H1 (cell line): ENCODE measurements around the gene PA2G4. TPM values are rescaled to one million over a fixed set of nuclear protein-coding genes. Genes with fewer than 3 reads are reported as not detected.

Source experiments
- CTCF ChIA-PET: fragments of 300-600 bp; sonication (Branson Sonifier 250); formaldehyde crosslinking; loops from one replicate; lab custom pipeline; 2021; ENCODE audit not compliant: partially characterized antibody; lab: Charles Lee
- POLR2A ChIA-PET: fragments of 300-600 bp; sonication (Branson Sonifier 250); formaldehyde crosslinking; loops from one replicate; lab custom pipeline; 2021; ENCODE audit warnings: inconsistent platforms; ENCODE audit not compliant: partially characterized antibody; lab: Charles Lee
- DNase-seq, 2 experiments: peaks; one replicate each; pipeline versions ENCODE4 v3.0.0 to v3.0.0-alpha.2; 2010 to 2022; ENCODE audit warnings: low spot score in 2 of 2, low read depth in 1 of 2, mixed read lengths in 1 of 2
- FAIRE-seq: peaks from 2 replicates; lab custom pipeline; 2011; peaks lifted over from hg19 to GRCh38; lab: Jason Lieb, UNC
- H2AFZ ChIP-seq: 2 replicates; pipeline ENCODE4 v1.8.1; 2012; ENCODE audit warnings: low read length, inconsistent platforms
- H2AK5ac ChIP-seq: 2 replicates; pipeline ENCODE4 v1.6.1; 2013; ENCODE audit warnings: low read depth, low read length
- H2BK120ac ChIP-seq: replicated peaks from 2 replicates; pipeline ENCODE3; 2013; ENCODE audit warnings: low read depth, low read length, inconsistent platforms
- H2BK12ac ChIP-seq: 2 replicates; pipeline ENCODE4 v1.6.1; 2013; ENCODE audit warnings: low read depth, low read length
- H2BK15ac ChIP-seq: 2 replicates; pipeline ENCODE4 v1.6.1; 2013; ENCODE audit warnings: low read length
- H2BK20ac ChIP-seq: 2 replicates; pipeline ENCODE4 v1.6.1; 2013; ENCODE audit warnings: low read length
- H2BK5ac ChIP-seq: 2 replicates; pipeline ENCODE4 v1.6.1; 2013; ENCODE audit warnings: low read depth, low read length
- H3K14ac ChIP-seq: 2 replicates; pipeline ENCODE4 v1.6.1; 2013; ENCODE audit warnings: inconsistent platforms; ENCODE audit not compliant: insufficient read length
- H3K18ac ChIP-seq: 2 replicates; pipeline ENCODE4 v1.6.1; 2013; ENCODE audit warnings: low read length; ENCODE audit errors: extremely low read depth
- H3K23ac ChIP-seq: 2 replicates; pipeline ENCODE4 v1.6.1; 2013; ENCODE audit warnings: inconsistent platforms; ENCODE audit not compliant: insufficient read length
- H3K23me2 ChIP-seq: 2 replicates; pipeline ENCODE4 v1.6.1; 2013; ENCODE audit warnings: low read depth, low read length
- H3K27ac ChIP-seq: 2 replicates; pipeline ENCODE4 v1.6.1; 2011; ENCODE audit warnings: low read depth, low read length, inconsistent platforms
- H3K27me3 ChIP-seq, 4 experiments: replicated peaks in 1 of 4; 1 replicate in 1 of 4; 2 replicates in 3 of 4; pipeline versions ENCODE4 v1.6.1 to v1.8.1; 2011 to 2013; ENCODE audit warnings: low read length in 3 of 4, mild to moderate bottlenecking in 3 of 4, inconsistent platforms in 2 of 4, mixed read lengths in 2 of 4, moderate library complexity in 1 of 4; ENCODE audit not compliant: control insufficient read depth in 3 of 4, insufficient read depth in 3 of 4; ENCODE audit errors: extremely low read depth in 1 of 4
- H3K36me3 ChIP-seq, 4 experiments: 2 replicates each; pipeline versions ENCODE4 v1.6.1 to v1.8.1; 2011 to 2013; ENCODE audit warnings: mild to moderate bottlenecking in 4 of 4, low read length in 3 of 4, moderate library complexity in 2 of 4, control low read depth in 1 of 4, inconsistent platforms in 1 of 4; ENCODE audit not compliant: insufficient read depth in 4 of 4, control insufficient read depth in 2 of 4
- H3K4ac ChIP-seq: replicated peaks from 2 replicates; pipeline ENCODE3; 2013; ENCODE audit warnings: low read length, low read depth, mixed read lengths, inconsistent platforms; ENCODE audit not compliant: insufficient read length
- H3K4me1 ChIP-seq, 4 experiments: replicated peaks in 1 of 4; 1 replicate in 1 of 4; 2 replicates in 3 of 4; pipeline versions ENCODE4 v1.6.1 to v1.8.1; 2011 to 2013; ENCODE audit warnings: low read length in 3 of 4, inconsistent platforms in 2 of 4, mixed read lengths in 1 of 4; ENCODE audit not compliant: insufficient read depth in 4 of 4, control insufficient read depth in 3 of 4
- H3K4me2 ChIP-seq, 2 experiments: 2 replicates each; pipeline versions ENCODE4 v1.6.1 to v1.8.1; 2011 to 2013; ENCODE audit warnings: low read depth in 2 of 2, low read length in 2 of 2, control low read depth in 1 of 2, inconsistent platforms in 1 of 2, mild to moderate bottlenecking in 1 of 2; ENCODE audit not compliant: insufficient read depth in 1 of 2
- H3K4me3 ChIP-seq, 4 experiments: fragments of 200-600, 300-600 bp in 1 of 4; sonication (generic), shearing (Covaris generic), sonication (Bioruptor Twin) in 1 of 4; 2 replicates each; pipeline versions ENCODE4 v1.5.1 to v1.8.1; 2011 to 2016; ENCODE audit warnings: low read length in 4 of 4, low read depth in 3 of 4, control low read depth in 2 of 4, inconsistent platforms in 2 of 4, mild to moderate bottlenecking in 2 of 4, mixed read lengths in 1 of 4, moderate library complexity in 1 of 4; ENCODE audit not compliant: insufficient read depth in 2 of 4; ENCODE audit errors: extremely low read depth in 1 of 4
- H3K56ac ChIP-seq: replicated peaks from 2 replicates; pipeline ENCODE3; 2013; ENCODE audit warnings: low read depth, mild to moderate bottlenecking, mixed read lengths, low read length, inconsistent platforms; ENCODE audit not compliant: insufficient read length
- H3K79me1 ChIP-seq: 2 replicates; pipeline ENCODE4 v1.6.1; 2013; ENCODE audit warnings: low read depth, low read length, control low read depth
- H3K79me2 ChIP-seq, 2 experiments: 2 replicates each; pipeline versions ENCODE4 v1.6.1 to v1.8.1; 2012 to 2013; ENCODE audit warnings: low read length in 2 of 2, mild to moderate bottlenecking in 2 of 2, inconsistent platforms in 1 of 2; ENCODE audit not compliant: insufficient read depth in 2 of 2, control insufficient read depth in 1 of 2
- H3K9ac ChIP-seq, 4 experiments: replicated peaks in 1 of 4; 1 replicate in 1 of 4; 2 replicates in 3 of 4; pipeline versions ENCODE4 v1.6.1 to v1.8.1; 2011 to 2013; ENCODE audit warnings: low read depth in 3 of 4, low read length in 3 of 4, control low read depth in 2 of 4, mild to moderate bottlenecking in 2 of 4, moderate library complexity in 2 of 4, inconsistent platforms in 1 of 4; ENCODE audit errors: extremely low read depth in 1 of 4
- H3K9me3 ChIP-seq, 2 experiments: 2 replicates each; pipeline versions ENCODE4 v1.6.1 to v1.8.1; 2012 to 2013; ENCODE audit warnings: mild to moderate bottlenecking in 2 of 2, moderate library complexity in 2 of 2, control low read depth in 1 of 2, inconsistent platforms in 1 of 2, low read depth in 1 of 2, low read length in 1 of 2, mixed read lengths in 1 of 2; ENCODE audit not compliant: insufficient read depth in 2 of 2
- H4K20me1 ChIP-seq, 2 experiments: replicated peaks in 1 of 2; 2 replicates each; pipeline versions ENCODE3 to v1.8.1; 2011 to 2013; ENCODE audit warnings: inconsistent platforms in 2 of 2, low read length in 2 of 2, mild to moderate bottlenecking in 1 of 2; ENCODE audit not compliant: insufficient read depth in 2 of 2, control insufficient read depth in 1 of 2
- H4K5ac ChIP-seq: 2 replicates; pipeline ENCODE4 v1.6.1; 2013; ENCODE audit warnings: low read length, low read depth, mixed read lengths, inconsistent platforms; ENCODE audit not compliant: insufficient read length
- H4K8ac ChIP-seq: 2 replicates; pipeline ENCODE4 v1.8.0; 2013; ENCODE audit warnings: mild to moderate bottlenecking, moderate library complexity, low read length, inconsistent platforms; ENCODE audit not compliant: insufficient read depth; ENCODE audit errors: extremely low read depth
- H4K91ac ChIP-seq: replicated peaks from 2 replicates; pipeline ENCODE3; 2013; ENCODE audit warnings: low read length, mixed read lengths, inconsistent platforms; ENCODE audit not compliant: insufficient read length
- ASH2L ChIP-seq: fragments of 200-600, 300-600 bp; sonication (generic); IDR thresholded peaks from one replicate; pipeline ENCODE4 v1.7.1; 2017; ENCODE audit warnings: low read length
- CEBPB ChIP-seq: IDR thresholded peaks from 2 replicates; pipeline ENCODE4 v1.6.1; 2012; ENCODE audit warnings: low read depth, low read length
- CTBP2 ChIP-seq: IDR thresholded peaks from 2 replicates; pipeline ENCODE4 v1.7.0; 2011; ENCODE audit warnings: borderline replicate concordance, mild to moderate bottlenecking, moderate library complexity, mixed read lengths, low read length; ENCODE audit not compliant: insufficient read depth, insufficient read length
- EGR1 ChIP-seq: IDR thresholded peaks from 2 replicates; pipeline ENCODE4 v1.6.1; 2011; ENCODE audit warnings: low read depth, low read length, borderline replicate concordance
- GTF2F1 ChIP-seq: IDR thresholded peaks from 2 replicates; pipeline ENCODE4 v1.6.1; 2012; ENCODE audit warnings: low read depth, low read length, improper control_type of control experiment, borderline replicate concordance
- JUND ChIP-seq: IDR thresholded peaks from 2 replicates; pipeline ENCODE4 v1.6.1; 2011; ENCODE audit warnings: mild to moderate bottlenecking, improper control_type of control experiment, low read length
- POU5F1 ChIP-seq: IDR thresholded peaks from 2 replicates; pipeline ENCODE4 v1.6.1; 2011; ENCODE audit warnings: low read depth, mild to moderate bottlenecking, low read length, moderate library complexity
- RBBP5 ChIP-seq: IDR thresholded peaks from 2 replicates; pipeline ENCODE4 v1.7.1; 2012; ENCODE audit warnings: low read depth, mild to moderate bottlenecking, inconsistent platforms, low read length, moderate library complexity, borderline replicate concordance
- SIN3A ChIP-seq, 2 experiments: IDR thresholded peaks in 1 of 2; conservative IDR thresholded peaks in 1 of 2; 2 replicates each; pipeline ENCODE4 v1.6.1; 2011 to 2012; ENCODE audit warnings: low read length in 2 of 2, improper control_type of control experiment in 1 of 2, low read depth in 1 of 2, mild to moderate bottlenecking in 1 of 2
- SIX5 ChIP-seq: IDR thresholded peaks from 2 replicates; pipeline ENCODE4 v1.6.1; 2011; ENCODE audit warnings: mild to moderate bottlenecking, low read depth, low read length
- ZNF274 ChIP-seq: IDR thresholded peaks from 2 replicates; pipeline ENCODE4 v1.7.0; 2012; ENCODE audit warnings: low read length, borderline replicate concordance; ENCODE audit errors: extremely low read depth
- WGBS, 2 experiments: shearing (Covaris generic) in 1 of 2; methylation state at CpG; one replicate each; pipeline versions ENCODE4 v1.1.6 to v1.1.7; 2013 to 2015; ENCODE audit warnings: low lambda C conversion rate in 2 of 2, mixed read lengths in 2 of 2, inconsistent platforms in 1 of 2, low coverage in 1 of 2, missing lambda C conversion rate in 1 of 2; ENCODE audit not compliant: insufficient replicate concordance in 2 of 2, insufficient coverage in 1 of 2, insufficient read length in 1 of 2; ENCODE audit errors: extremely low coverage in 1 of 2, missing lambda C conversion rate in 1 of 2; 5-methylcytosine and 5-hydroxymethylcytosine counted together
- polyA plus RNA-seq, 7 experiments: library from polyadenylated mRNA; depleted of rRNA in 3 of 7; stranded (reverse) in 5 of 7; unstranded in 2 of 7; fragments of >200 nt in 5 of 7; fragments of 200-250 nt in 2 of 7; gene quantifications; 1 replicate in 5 of 7; 2 replicates in 1 of 7; 4 replicates in 1 of 7; pipeline versions ENCODE4 v1.2.1 to v1.2.3, GENCODE V29; 2011 to 2013; ENCODE audit warnings: missing spikeins in 2 of 7, mixed read lengths in 2 of 7
- total RNA-seq: library from RNA; stranded (reverse); fragmentation: NEBNext Ultra II Directional; extraction: Animal tissue kit (Norgen Biotek cat#: 25700); gene quantifications from 2 replicates; pipeline ENCODE4 v1.2.1, GENCODE V29; 2021

Gene PA2G4
- total and polyA plus RNA-seq, 2 of the 8 experiments (the other 6 are each of a cell fraction or from before 2014, with no cell fraction given), result 159 to 242 TPM

- POLR2A ChIA-PET, result interaction anchor here (1.3 to 7.1 kb wide), 3 partner anchors 11 to 115 kb away, joined by 3 to 267 read pairs (median 4); partner anchors contain the start of gene PA2G4
- CTCF ChIA-PET, result interaction anchor here (0.6 to 5.3 kb wide), 7 partner anchors 8 to 1493 kb away, joined by 3 to 47 read pairs (median 22); partner anchors contain the start of genes ESYT1, MYL6B and RNF41
- 93% methylated on average over 11 of the region's 11 CpGs; no CpG with 5 or more reads in 1 of the 2 experiments for WGBS, 2 experiments
Measured at GRCh38 chr12:56121204-56121870, 17.0 kb downstream of the PA2G4 start.

More at GRCh38 chr12:56121204-56121870, 17.0 kb downstream of the PA2G4 start:
- Histone ChIP-seq H3K14ac (no peak overlapping the region), H4K8ac (peak overlapping the region; percentile 4; the same call in 1 of the 2 replicates), H3K79me1 (no peaks in the 10 kb centered on the region; the same call in 1 of the 2 replicates), H2BK15ac (no peak overlapping the region), H3K4ac (no peak overlapping the region), H3K27me3 (no peaks in the 10 kb centered on the region), H3K4me2 (no peak overlapping the region), H4K20me1 (peaks cover 0 to 3% of the 10 kb centered on the region in 2 experiments)
- TF ChIP-seq SIN3A (conservative IDR thresholded peaks at IDR 0.05 in 1 of 2, IDR thresholded peaks at IDR 0.05 in 1 of 2; ENCODE audit: low read depth in 1 of 2, low read length in 2 of 2), result no peak
- TF ChIP-seq ASH2L, result no peak
- no peak for TF ChIP-seq RBBP5
- TF ChIP-seq GTF2F1, result no peak
- TF ChIP-seq JUND, result no peak
- TF ChIP-seq POU5F1, result no peak
- no peak for TF ChIP-seq CEBPB
- no peak for TF ChIP-seq EGR1
- no peak for TF ChIP-seq SIX5
- TF ChIP-seq CTBP2, result no peak
- no peak for TF ChIP-seq ZNF274
- TF ChIP-seq, all 59 proteins: peak for 0
- Histone ChIP-seq H3K9me3 (no peaks in the 10 kb centered on the region), H3K23ac (no peak overlapping the region), H3K23me2 (peaks cover 10% of the 10 kb centered on the region), H4K91ac (no peak overlapping the region), H2BK120ac (no peak overlapping the region), H2BK12ac (no peak overlapping the region), H3K56ac (no peak overlapping the region), H3K4me1 (peaks cover 0 to 10% (median 7%) of the 10 kb centered on the region in 4 experiments; a peak in 5 of 7 replicates), H3K9ac (no peak overlapping the region), H2AFZ (no peak overlapping the region), H3K27ac (no peak overlapping the region), H3K79me2 (peaks cover 3 to 13% of the 10 kb centered on the region in 2 experiments; a peak in 3 of 4 replicates), H2BK5ac (no peak overlapping the region), H3K18ac (no peak overlapping the region), H3K36me3 (peaks cover 0 to 19% (median 7%) of the 10 kb centered on the region in 4 experiments; a peak in 7 of 8 replicates), H3K4me3 (no peak overlapping the region), H2AK5ac (no peak overlapping the region), H2BK20ac (no peak overlapping the region), H4K5ac (no peak overlapping the region)
- DNase-seq, result no peak
- FAIRE-seq, result no peak
